WTC11 (cell line): ENCODE results near the gene TIMM29. TPM values are rescaled to one million over a fixed set of nuclear protein-coding genes. Genes with fewer than 3 reads are reported as not detected.
A peak's percentile ranks its signal among the peaks of the same experiment; 100 is the strongest.

Experiments used
- ATAC-seq: fragments of 200-7000 bp; cut with Tn5 transposase; 2 replicates; pipeline ENCODE4 v1.10.0; 2021; ENCODE audit warnings: mild to moderate bottlenecking, moderate library complexity
- CTCF ChIA-PET: fragments of 300-600 bp; sonication (Branson Sonifier 250); formaldehyde crosslinking; loops from one replicate; lab custom pipeline; 2021; ENCODE audit warnings: antibody characterized with exemption; lab: Charles Lee
- POLR2A ChIA-PET: fragments of 350-600 bp; sonication (Branson Sonifier 250); formaldehyde crosslinking; loops from one replicate; lab custom pipeline; 2021; ENCODE audit warnings: antibody characterized with exemption; lab: Charles Lee
- DNase-seq: peaks from one replicate; pipeline ENCODE4 v3.0.0; 2021; ENCODE audit warnings: low spot score
- H3K27ac Mint-ChIP-seq: 2 replicates; pipeline ENCODE4 v1.8.0; 2021; ENCODE audit warnings: mixed read lengths
- H3K27me3 Mint-ChIP-seq: 2 replicates; pipeline ENCODE4 v1.8.0; 2021; ENCODE audit warnings: low read depth, mild to moderate bottlenecking, moderate library complexity, mixed read lengths
- H3K36me3 Mint-ChIP-seq: 2 replicates; pipeline ENCODE4 v1.8.0; 2021; ENCODE audit warnings: mixed read lengths
- H3K4me1 Mint-ChIP-seq: 2 replicates; pipeline ENCODE4 v1.8.0; 2022; ENCODE audit warnings: mixed read lengths
- H3K4me3 Mint-ChIP-seq: 2 replicates; pipeline ENCODE4 v1.8.0; 2021; ENCODE audit warnings: mild to moderate bottlenecking, moderate library complexity, mixed read lengths
- H3K9me3 Mint-ChIP-seq: 2 replicates; pipeline ENCODE4 v1.8.0; 2021; ENCODE audit warnings: mixed read lengths
- AFF4 ChIP-seq: sonication (generic); formaldehyde crosslinking; IDR thresholded peaks from 2 replicates; pipeline ENCODE4 v1.8.1; 2023; ENCODE audit warnings: mild to moderate bottlenecking, missing genetic modification reagents, borderline replicate concordance
- ATF1 ChIP-seq: sonication (generic); formaldehyde crosslinking; IDR thresholded peaks from 2 replicates; pipeline ENCODE4 v1.8.1; 2023; ENCODE audit warnings: mild to moderate bottlenecking, moderate library complexity, missing genetic modification reagents
- E2F5 ChIP-seq: sonication (generic); formaldehyde crosslinking; IDR thresholded peaks from 2 replicates; pipeline ENCODE4 v1.8.1; 2022; ENCODE audit warnings: mild to moderate bottlenecking, moderate library complexity, missing genetic modification reagents
- ELF4 ChIP-seq: sonication (generic); formaldehyde crosslinking; IDR thresholded peaks from 2 replicates; pipeline ENCODE4 v1.8.1; 2022; ENCODE audit warnings: low read depth, mild to moderate bottlenecking, moderate library complexity, missing genetic modification reagents
- ERG ChIP-seq: fragments of 250-450 bp; sonication (Bioruptor Pico); IDR thresholded peaks from 2 replicates; pipeline ENCODE4 v1.8.0; 2021; ENCODE audit warnings: mild to moderate bottlenecking
- ETV6 ChIP-seq: sonication (generic); formaldehyde crosslinking; IDR thresholded peaks from 2 replicates; pipeline ENCODE4 v1.8.1; 2022; ENCODE audit warnings: mild to moderate bottlenecking, missing genetic modification reagents
- GRHL2 ChIP-seq: fragments of 250-450 bp; sonication (Bioruptor Pico); IDR thresholded peaks from 2 replicates; pipeline ENCODE4 v1.8.0; 2022; ENCODE audit warnings: mild to moderate bottlenecking, moderate library complexity; ENCODE audit not compliant: insufficient replicate concordance, severe bottlenecking
- JAZF1 ChIP-seq: fragments of 250-450 bp; sonication (Bioruptor Pico); IDR thresholded peaks from 2 replicates; pipeline ENCODE4 v1.9.0; 2021; ENCODE audit warnings: moderate library complexity, mild to moderate bottlenecking, inconsistent platforms
- MLX ChIP-seq: sonication (generic); formaldehyde crosslinking; IDR thresholded peaks from 2 replicates; pipeline ENCODE4 v1.8.1; 2023; ENCODE audit warnings: mild to moderate bottlenecking, missing genetic modification reagents, moderate library complexity
- NR3C1 ChIP-seq: sonication (generic); formaldehyde crosslinking; conservative IDR thresholded peaks from 2 replicates; pipeline ENCODE4 v1.8.1; 2023; ENCODE audit warnings: low read depth, mild to moderate bottlenecking, missing genetic modification reagents
- PRRX2 ChIP-seq: fragments of 250-450 bp; sonication (Bioruptor Pico); IDR thresholded peaks from 2 replicates; pipeline ENCODE4 v1.8.0; 2021; ENCODE audit warnings: mild to moderate bottlenecking
- SP1 ChIP-seq: sonication (generic); formaldehyde crosslinking; conservative IDR thresholded peaks from 2 replicates; pipeline ENCODE4 v1.8.1; 2022; ENCODE audit warnings: missing genetic modification reagents
- TCF7 ChIP-seq: sonication (generic); formaldehyde crosslinking; IDR thresholded peaks from 2 replicates; pipeline ENCODE4 v1.8.0; 2022; ENCODE audit warnings: mild to moderate bottlenecking, low read depth, missing genetic modification reagents, moderate library complexity
- TP53 ChIP-seq: sonication (generic); formaldehyde crosslinking; IDR thresholded peaks from 2 replicates; pipeline ENCODE4 v1.8.1; 2023; ENCODE audit warnings: mild to moderate bottlenecking, missing genetic modification reagents
- USF2 ChIP-seq: sonication (generic); formaldehyde crosslinking; IDR thresholded peaks from 2 replicates; pipeline ENCODE4 v1.8.1; 2023; ENCODE audit warnings: mild to moderate bottlenecking, missing genetic modification reagents, moderate library complexity
- ZBTB21 ChIP-seq: sonication (generic); formaldehyde crosslinking; IDR thresholded peaks from 2 replicates; pipeline ENCODE4 v1.8.1; 2023; ENCODE audit warnings: mild to moderate bottlenecking, missing genetic modification reagents, borderline replicate concordance
- ZBTB43 ChIP-seq: sonication (generic); formaldehyde crosslinking; IDR thresholded peaks from 2 replicates; pipeline ENCODE4 v1.8.1; 2023; ENCODE audit warnings: mild to moderate bottlenecking, missing genetic modification reagents
- ZMAT4 ChIP-seq: fragments of 250-450 bp; sonication (Bioruptor Pico); IDR thresholded peaks from 2 replicates; pipeline ENCODE4 v1.9.0; 2021; ENCODE audit warnings: mild to moderate bottlenecking
- ZNF219 ChIP-seq: sonication (generic); formaldehyde crosslinking; IDR thresholded peaks from 2 replicates; pipeline ENCODE4 v1.8.0; 2023; ENCODE audit warnings: missing genetic modification reagents, mild to moderate bottlenecking, borderline replicate concordance
- ZNF396 ChIP-seq: fragments of 250-450 bp; sonication (Bioruptor Pico); IDR thresholded peaks from 2 replicates; pipeline ENCODE4 v1.8.0; 2021; ENCODE audit warnings: mild to moderate bottlenecking, moderate library complexity, borderline replicate concordance
- ZNF532 ChIP-seq: fragments of 250-450 bp; sonication (Bioruptor Pico); IDR thresholded peaks from 2 replicates; pipeline ENCODE4 v1.9.0; 2021; ENCODE audit warnings: mild to moderate bottlenecking, borderline replicate concordance
- ZNF671 ChIP-seq: fragments of 250-450 bp; sonication (Bioruptor Pico); IDR thresholded peaks from 2 replicates; pipeline ENCODE4 v1.8.0; 2021; ENCODE audit warnings: mild to moderate bottlenecking
- total RNA-seq: library from RNA; stranded (reverse); gene quantifications from 3 replicates; pipeline ENCODE4 v1.2.3, GENCODE V29; 2021

Gene TIMM29
- total RNA-seq, 1 experiment from 2014 or later, result 33.8 TPM

GRCh38 chr19:10961073-10961860 is 32.7 kb downstream of the TIMM29 start:
- H3K27me3 Mint-ChIP-seq, result no peaks in the 10 kb centered on the region; the same call in 1 of the 2 replicates
- no peaks in the 10 kb centered on the region for H3K9me3 Mint-ChIP-seq
- peak overlapping the region; percentile 95 for H3K4me3 Mint-ChIP-seq
- ATAC-seq (peak; percentile 30), DNase-seq (peak; percentile 56)
- CTCF ChIA-PET, result interaction anchor here (0.6 to 9.3 kb wide), 4 partner anchors 19 to 97 kb away, joined by 3 to 77 read pairs (median 3); no protein-coding TSS in a partner anchor
- H3K27ac Mint-ChIP-seq, result peak overlapping the region; percentile 86
- 0 out of 2 replicates have a peak, but pooled peaks cover 5% of the 10 kb centered on the region for H3K36me3 Mint-ChIP-seq
- H3K4me1 Mint-ChIP-seq, result peaks cover 24% of the 10 kb centered on the region
- POLR2A ChIA-PET, result interaction anchor here (0.6 to 1.4 kb wide), 3 partner anchors 24 to 333 kb away, joined by 3 to 11 read pairs (median 4); no protein-coding TSS in a partner anchor
- TF ChIP-seq E2F5 (peak; percentile 6; the same call in 1 of the 2 replicates), ZBTB21 (no peak), GRHL2 (no peak), SP1 (no peak), ZMAT4 (CRISPR knock-in tag) (no peak), AFF4 (CRISPR knock-in tag) (no peak), ETV6 (CRISPR knock-in tag) (0 out of 2 replicates have a peak, but pooled peaks have one; percentile 40), TP53 (CRISPR knock-in tag) (no peak), MLX (CRISPR knock-in tag) (no peak), PRRX2 (CRISPR knock-in tag) (no peak), ZBTB43 (CRISPR knock-in tag) (no peak), ZNF219 (CRISPR knock-in tag) (no peak), ERG (CRISPR knock-in tag) (no peak), ZNF671 (CRISPR knock-in tag) (no peak), ZNF396 (CRISPR knock-in tag) (no peak), USF2 (no peak), ATF1 (CRISPR knock-in tag) (no peak), ZNF532 (CRISPR knock-in tag) (no peak), ELF4 (CRISPR knock-in tag) (no peak), JAZF1 (no peak), TCF7 (CRISPR knock-in tag) (0 out of 2 replicates have a peak, but pooled peaks have one; percentile 54), NR3C1 (CRISPR knock-in tag) (0 out of 2 replicates have a peak, but pooled peaks have one; percentile 2)
